HEK293 (cell line): Measurements from ENCODE around the gene RHOT2.

Source experiments
- CTCF ChIA-PET: fragments of 350-600 bp; formaldehyde crosslinking; extraction: SDS; loops from one replicate; lab custom pipeline; 2021; ENCODE audit warnings: antibody characterized with exemption; lab: Yijun Ruan, JAX
- POLR2A ChIA-PET: fragments of 300-600 bp; formaldehyde crosslinking; extraction: SDS; loops from one replicate; lab custom pipeline; 2020; ENCODE audit warnings: antibody characterized with exemption, inconsistent platforms; lab: Yijun Ruan, JAX
- H3K27ac ChIP-seq: fragments of 200-500 bp; sonication (Bioruptor generic); 2 replicates; pipeline ENCODE4 v1.5.1; 2014; ENCODE audit warnings: low read depth, low read length, control low read depth, inconsistent platforms; ENCODE audit errors: extremely low read depth
- H3K36me3 ChIP-seq, 2 experiments: fragments of 200-500 bp in 1 of 2; sonication (Bioruptor generic) in 1 of 2; 1 replicate in 1 of 2; 2 replicates in 1 of 2; pipeline ENCODE4 v1.5.1; 2014 to 2017; ENCODE audit warnings: inconsistent platforms in 2 of 2, low read length in 2 of 2; ENCODE audit not compliant: control insufficient read depth in 2 of 2, insufficient read depth in 1 of 2
- H3K4me1 ChIP-seq: fragments of 200-500 bp; sonication (Bioruptor generic); 2 replicates; pipeline ENCODE4 v1.5.1; 2014; ENCODE audit warnings: mild to moderate bottlenecking, low read length, inconsistent platforms; ENCODE audit not compliant: control insufficient read depth, insufficient read depth
- H3K4me3 ChIP-seq: 2 replicates; pipeline ENCODE4 v1.5.1; 2011; ENCODE audit warnings: low read depth, mild to moderate bottlenecking, control low read depth, low read length, moderate library complexity
- H3K9me3 ChIP-seq: fragments of 200-500 bp; sonication (Bioruptor generic); 2 replicates; pipeline ENCODE4 v1.5.1; 2014; ENCODE audit warnings: low read depth, low read length, inconsistent platforms; ENCODE audit not compliant: control insufficient read depth, insufficient read depth
- BCL11A ChIP-seq: fragments of 450-650 bp; formaldehyde crosslinking; IDR thresholded peaks from 2 replicates; pipeline ENCODE4 v1.5.1; 2016; ENCODE audit warnings: low read depth, missing biosample characterization, missing genetic modification characterization
- BCL11B ChIP-seq: fragments of 450-650 bp; formaldehyde crosslinking; IDR thresholded peaks from 2 replicates; pipeline ENCODE4 v1.5.1; 2016; ENCODE audit warnings: low read depth, missing biosample characterization, missing genetic modification characterization
- FEZF1 ChIP-seq: fragments of 450-650 bp; formaldehyde crosslinking; IDR thresholded peaks from 2 replicates; pipeline ENCODE4 v1.5.1; 2016; ENCODE audit warnings: missing biosample characterization, missing genetic modification characterization
- GLI2 ChIP-seq: fragments of 450-650 bp; formaldehyde crosslinking; IDR thresholded peaks from 2 replicates; pipeline ENCODE4; 2017; ENCODE audit warnings: missing biosample characterization, missing genetic modification characterization, low read depth, borderline replicate concordance
- KLF9 ChIP-seq: fragments of 450-650 bp; formaldehyde crosslinking; IDR thresholded peaks from 2 replicates; pipeline ENCODE4 v1.5.1; 2016; ENCODE audit warnings: missing biosample characterization, missing genetic modification characterization, low read depth
- OSR2 ChIP-seq: fragments of 450-650 bp; formaldehyde crosslinking; IDR thresholded peaks from 2 replicates; pipeline ENCODE4 v1.5.1; 2016; ENCODE audit warnings: missing biosample characterization, missing genetic modification characterization
- PRDM1 ChIP-seq: fragments of 450-650 bp; formaldehyde crosslinking; IDR thresholded peaks from 2 replicates; pipeline ENCODE4; 2016; ENCODE audit warnings: missing biosample characterization, missing genetic modification characterization
- ZFHX2 ChIP-seq: fragments of 450-650 bp; formaldehyde crosslinking; conservative IDR thresholded peaks from 2 replicates; pipeline ENCODE4 v1.5.1; 2016; ENCODE audit warnings: missing biosample characterization, missing genetic modification characterization
- ZNF169 ChIP-seq: fragments of 450-650 bp; formaldehyde crosslinking; IDR thresholded peaks from 2 replicates; pipeline ENCODE4 v1.5.1; 2016; ENCODE audit warnings: missing biosample characterization, missing genetic modification characterization
- ZNF184 ChIP-seq: fragments of 450-650 bp; IDR thresholded peaks from 2 replicates; pipeline ENCODE4 v1.5.1; 2018; ENCODE audit warnings: missing biosample characterization, mild to moderate bottlenecking, missing genetic modification characterization
- ZNF354C ChIP-seq: fragments of 450-650 bp; formaldehyde crosslinking; IDR thresholded peaks from 2 replicates; pipeline ENCODE4 v1.5.1; 2016; ENCODE audit warnings: missing biosample characterization, missing genetic modification characterization, low read depth, borderline replicate concordance
- ZNF404 ChIP-seq: fragments of 450-650 bp; formaldehyde crosslinking; IDR thresholded peaks from 2 replicates; pipeline ENCODE4 v1.5.1; 2017; ENCODE audit warnings: missing biosample characterization, missing genetic modification characterization
- ZNF473 ChIP-seq: fragments of 450-650 bp; formaldehyde crosslinking; IDR thresholded peaks from 2 replicates; pipeline ENCODE4 v1.5.1; 2017; ENCODE audit warnings: missing biosample characterization, missing genetic modification characterization
- ZNF510 ChIP-seq: fragments of 450-650 bp; formaldehyde crosslinking; IDR thresholded peaks from 2 replicates; pipeline ENCODE4 v1.5.1; 2018; ENCODE audit warnings: mild to moderate bottlenecking, missing genetic modification characterization, missing biosample characterization; ENCODE audit not compliant: insufficient replicate concordance
- ZNF521 ChIP-seq: fragments of 450-650 bp; formaldehyde crosslinking; IDR thresholded peaks from 2 replicates; pipeline ENCODE4 v1.5.1; 2017; ENCODE audit warnings: missing biosample characterization, mild to moderate bottlenecking, missing genetic modification characterization
- ZNF660 ChIP-seq: fragments of 450-650 bp; IDR thresholded peaks from 2 replicates; pipeline ENCODE4 v1.5.1; 2018; ENCODE audit warnings: missing biosample characterization, mild to moderate bottlenecking, missing genetic modification characterization
- TF ChIP-seq, protein P1 (sequence below): fragments of 450-650 bp; formaldehyde crosslinking; IDR thresholded peaks from 2 replicates; pipeline ENCODE4 v1.5.1; 2016; ENCODE audit warnings: missing biosample characterization, missing genetic modification characterization
- TF ChIP-seq, protein P2 (sequence below): fragments of 450-650 bp; formaldehyde crosslinking; IDR thresholded peaks from 2 replicates; pipeline ENCODE4 v1.5.1; 2016; ENCODE audit warnings: missing biosample characterization, missing genetic modification characterization
- TF ChIP-seq, protein P3 (sequence below): fragments of 450-650 bp; formaldehyde crosslinking; IDR thresholded peaks from 2 replicates; pipeline ENCODE4 v1.5.1; 2016; ENCODE audit warnings: missing biosample characterization, missing genetic modification characterization
- TF ChIP-seq, protein P4 (sequence below): fragments of 450-650 bp; formaldehyde crosslinking; IDR thresholded peaks from 2 replicates; pipeline ENCODE4 v1.5.1; 2016; ENCODE audit warnings: missing biosample characterization, missing genetic modification characterization
- TF ChIP-seq, protein P5 (sequence below): fragments of 450-650 bp; formaldehyde crosslinking; IDR thresholded peaks from 2 replicates; pipeline ENCODE4 v1.5.1; 2016; ENCODE audit warnings: missing biosample characterization, missing genetic modification characterization

The RHOT2 gene

DNA sequence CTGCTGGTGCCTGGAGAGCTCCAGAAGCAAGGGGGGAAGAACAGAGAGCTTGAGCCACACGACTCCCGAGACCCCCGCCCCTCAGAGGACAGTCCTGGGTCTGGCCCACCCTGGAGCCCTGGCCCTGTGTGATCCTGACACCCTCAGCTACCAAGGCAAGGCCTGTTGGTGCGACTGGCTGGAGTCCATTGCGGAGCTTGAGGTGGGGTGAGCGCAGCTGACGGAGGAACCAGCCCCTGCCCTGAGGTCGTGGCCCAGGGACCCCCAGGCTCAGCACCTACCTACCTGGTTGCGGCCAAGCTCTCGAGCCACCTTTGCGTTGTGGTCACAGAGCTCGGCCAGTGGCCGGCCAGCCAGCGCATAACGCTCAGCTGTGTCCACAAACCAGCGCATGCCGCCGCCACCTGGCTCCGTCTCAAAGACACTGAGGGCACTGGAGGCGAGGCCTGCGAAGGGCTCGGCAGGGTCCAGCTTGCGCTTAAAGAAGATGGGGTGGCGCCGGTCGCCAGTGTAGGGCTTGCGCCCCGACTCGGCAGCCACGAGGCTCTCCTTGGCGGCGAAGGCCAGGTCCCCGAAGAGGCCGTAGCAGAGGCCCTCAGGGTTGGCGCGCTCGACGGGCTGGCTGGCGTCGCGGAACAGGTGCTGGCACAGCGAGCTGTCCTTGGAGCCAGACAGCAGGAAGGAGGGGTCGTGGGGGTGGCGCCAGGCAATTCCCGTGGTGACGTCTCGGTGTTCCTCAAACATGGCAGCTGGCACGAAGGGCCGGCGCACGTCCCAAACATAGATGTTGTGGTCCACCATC is 18.7 kb downstream of the RHOT2 start (continued):
- TF ChIP-seq, protein P1, sequence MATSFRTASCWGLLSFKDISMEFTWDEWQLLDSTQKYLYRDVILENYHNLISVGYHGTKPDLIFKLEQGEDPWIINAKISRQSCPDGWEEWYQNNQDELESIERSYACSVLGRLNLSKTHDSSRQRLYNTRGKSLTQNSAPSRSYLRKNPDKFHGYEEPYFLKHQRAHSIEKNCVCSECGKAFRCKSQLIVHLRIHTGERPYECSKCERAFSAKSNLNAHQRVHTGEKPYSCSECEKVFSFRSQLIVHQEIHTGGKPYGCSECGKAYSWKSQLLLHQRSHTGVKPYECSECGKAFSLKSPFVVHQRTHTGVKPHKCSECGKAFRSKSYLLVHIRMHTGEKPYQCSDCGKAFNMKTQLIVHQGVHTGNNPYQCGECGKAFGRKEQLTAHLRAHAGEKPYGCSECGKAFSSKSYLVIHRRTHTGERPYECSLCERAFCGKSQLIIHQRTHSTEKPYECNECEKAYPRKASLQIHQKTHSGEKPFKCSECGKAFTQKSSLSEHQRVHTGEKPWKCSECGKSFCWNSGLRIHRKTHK (tag by site-specific recombination) = no peak
- TF ChIP-seq ZNF473 (tag by site-specific recombination) = no peak
- TF ChIP-seq, protein P2, sequence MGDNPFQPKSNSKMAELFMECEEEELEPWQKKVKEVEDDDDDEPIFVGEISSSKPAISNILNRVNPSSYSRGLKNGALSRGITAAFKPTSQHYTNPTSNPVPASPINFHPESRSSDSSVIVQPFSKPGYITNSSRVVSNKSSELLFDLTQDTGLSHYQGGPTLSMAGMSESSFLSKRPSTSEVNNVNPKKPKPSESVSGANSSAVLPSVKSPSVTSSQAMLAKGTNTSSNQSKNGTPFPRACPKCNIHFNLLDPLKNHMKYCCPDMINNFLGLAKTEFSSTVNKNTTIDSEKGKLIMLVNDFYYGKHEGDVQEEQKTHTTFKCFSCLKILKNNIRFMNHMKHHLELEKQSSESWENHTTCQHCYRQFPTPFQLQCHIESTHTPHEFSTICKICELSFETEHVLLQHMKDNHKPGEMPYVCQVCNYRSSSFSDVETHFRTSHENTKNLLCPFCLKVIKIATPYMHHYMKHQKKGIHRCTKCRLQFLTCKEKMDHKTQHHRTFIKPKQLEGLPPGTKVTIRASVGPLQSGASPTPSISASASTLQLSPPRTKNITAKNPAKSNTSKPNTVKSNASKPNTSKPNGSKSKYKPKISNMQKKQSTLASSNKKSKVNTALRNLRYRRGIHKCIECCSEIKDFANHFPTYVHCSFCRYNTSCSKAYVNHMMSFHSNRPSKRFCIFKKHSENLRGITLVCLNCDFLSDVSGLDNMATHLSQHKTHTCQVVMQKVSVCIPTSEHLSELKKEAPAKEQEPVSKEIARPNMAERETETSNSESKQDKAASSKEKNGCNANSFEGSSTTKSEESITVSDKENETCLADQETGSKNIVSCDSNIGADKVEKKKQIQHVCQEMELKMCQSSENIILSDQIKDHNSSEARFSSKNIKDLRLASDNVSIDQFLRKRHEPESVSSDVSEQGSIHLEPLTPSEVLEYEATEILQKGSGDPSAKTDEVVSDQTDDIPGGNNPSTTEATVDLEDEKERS (tag by site-specific recombination) = no peak

DNA sequence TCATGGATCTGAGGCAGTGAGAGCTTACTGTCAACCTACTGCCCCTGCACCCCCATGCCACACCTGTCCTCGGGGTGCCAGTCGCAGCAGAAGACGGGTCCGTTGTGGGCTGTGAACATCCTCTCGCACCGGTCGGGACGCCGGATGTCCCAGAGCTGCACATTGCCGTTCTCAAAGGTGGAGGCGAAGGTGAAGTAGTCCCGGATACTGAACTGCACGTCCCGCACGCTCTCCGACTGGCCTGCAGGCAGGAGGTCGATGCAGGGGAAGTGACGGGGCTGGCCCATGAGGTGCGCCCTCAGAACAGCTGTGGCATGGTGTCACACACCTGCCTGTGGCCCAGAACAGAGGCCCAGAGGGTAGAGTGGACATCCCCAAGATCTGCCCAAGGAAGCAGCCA is 19.6 kb downstream of the RHOT2 start:
- CTCF ChIA-PET = interaction anchor here (0.6 kb wide), 1 partner anchor 101 kb away, joined by 3 read pairs; the partner anchor contains the start of genes CHTF18 and RPUSD1

DNA sequence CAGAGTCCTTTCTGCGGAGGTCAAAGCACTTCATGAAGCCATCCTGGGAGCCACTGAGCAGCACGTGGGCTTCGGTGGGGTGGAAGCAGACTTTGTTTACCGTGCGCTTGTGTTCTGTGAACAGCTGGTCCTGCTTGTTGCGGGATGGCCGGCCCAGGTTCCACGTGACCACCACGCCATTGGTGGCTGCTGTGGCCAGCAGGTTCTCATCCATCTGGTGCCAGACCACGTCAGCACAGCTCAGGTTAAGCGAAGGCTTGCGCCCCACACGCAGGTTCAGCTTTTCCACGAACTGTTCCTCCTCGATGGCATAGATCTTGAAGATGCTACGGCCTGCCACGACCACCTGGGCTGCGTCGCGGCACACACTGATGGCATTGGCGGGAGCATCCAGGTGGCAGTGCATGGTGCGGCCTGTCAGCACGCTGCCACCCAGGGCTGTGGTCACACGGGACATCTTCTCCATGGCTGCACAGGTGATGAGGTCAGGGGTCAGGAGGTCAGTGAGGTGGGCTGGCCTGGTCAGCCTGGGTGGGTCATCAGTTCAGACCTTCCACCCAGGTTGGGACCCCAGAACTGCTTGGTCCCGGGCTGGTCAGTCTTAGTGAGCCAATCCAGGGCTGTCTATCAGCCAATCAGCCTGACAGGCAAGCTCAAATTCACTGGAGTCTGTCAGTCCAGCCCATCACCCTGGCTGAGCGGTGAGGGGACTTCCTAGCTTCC is 21.4 kb downstream of the RHOT2 start:
- Histone ChIP-seq H3K27ac (peak overlapping the region; percentile 73), H3K4me3 (peak overlapping the region; percentile 87), H3K4me1 (no peaks in the 10 kb centered on the region), H3K9me3 (no peaks in the 10 kb centered on the region), H3K36me3 (peaks cover 0 to 43% of the 10 kb centered on the region in 2 experiments; a peak in 1 of 3 replicates)
- ChIA-PET CTCF (interaction anchor here (0.7 to 1.6 kb wide), 2 partner anchors 21 to 23 kb away, joined by 4 to 5 read pairs; no protein-coding TSS in a partner anchor), POLR2A (interaction anchor here (0.6 to 2.9 kb wide), 13 partner anchors 8 to 337 kb away, joined by 3 to 20 read pairs (median 5); partner anchors contain the start of genes ANTKMT, AXIN1, CHTF18 and RHBDL1)
- TF ChIP-seq ZNF169 (tag by site-specific recombination) (no peak), BCL11A (tag by site-specific recombination) (peak; percentile 91; the same call in 1 of the 2 replicates), ZNF521 (tag by site-specific recombination) (no peak), BCL11B (tag by site-specific recombination) (peak; percentile 99), ZNF354C (tag by site-specific recombination) (no peak), ZNF660 (tag by site-specific recombination) (peak; percentile 34; the same call in 1 of the 2 replicates), ZNF184 (no peak), ZFHX2 (tag by site-specific recombination) (no peak), FEZF1 (tag by site-specific recombination) (no peak)
- TF ChIP-seq, protein P3, sequence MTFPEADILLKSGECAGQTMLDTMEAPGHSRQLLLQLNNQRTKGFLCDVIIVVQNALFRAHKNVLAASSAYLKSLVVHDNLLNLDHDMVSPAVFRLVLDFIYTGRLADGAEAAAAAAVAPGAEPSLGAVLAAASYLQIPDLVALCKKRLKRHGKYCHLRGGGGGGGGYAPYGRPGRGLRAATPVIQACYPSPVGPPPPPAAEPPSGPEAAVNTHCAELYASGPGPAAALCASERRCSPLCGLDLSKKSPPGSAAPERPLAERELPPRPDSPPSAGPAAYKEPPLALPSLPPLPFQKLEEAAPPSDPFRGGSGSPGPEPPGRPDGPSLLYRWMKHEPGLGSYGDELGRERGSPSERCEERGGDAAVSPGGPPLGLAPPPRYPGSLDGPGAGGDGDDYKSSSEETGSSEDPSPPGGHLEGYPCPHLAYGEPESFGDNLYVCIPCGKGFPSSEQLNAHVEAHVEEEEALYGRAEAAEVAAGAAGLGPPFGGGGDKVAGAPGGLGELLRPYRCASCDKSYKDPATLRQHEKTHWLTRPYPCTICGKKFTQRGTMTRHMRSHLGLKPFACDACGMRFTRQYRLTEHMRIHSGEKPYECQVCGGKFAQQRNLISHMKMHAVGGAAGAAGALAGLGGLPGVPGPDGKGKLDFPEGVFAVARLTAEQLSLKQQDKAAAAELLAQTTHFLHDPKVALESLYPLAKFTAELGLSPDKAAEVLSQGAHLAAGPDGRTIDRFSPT (tag by site-specific recombination) = peak; percentile 76; the same call in 1 of the 2 replicates

More for the DNA sequence above, 19.6 kb downstream of the RHOT2 start:
- Histone ChIP-seq H3K9me3 (no peaks in the 10 kb centered on the region), H3K27ac (no peak overlapping the region), H3K4me3 (no peak overlapping the region), H3K36me3 (peaks cover 0 to 55% of the 10 kb centered on the region in 2 experiments; a peak in 1 of 3 replicates), H3K4me1 (no peaks in the 10 kb centered on the region)
- POLR2A ChIA-PET = interaction anchor here (0.5 to 1.5 kb wide), 4 partner anchors 8 to 123 kb away, joined by 3 to 6 read pairs (median 4); partner anchors contain the start of genes CHTF18 and RPUSD1
- TF ChIP-seq, protein P4, sequence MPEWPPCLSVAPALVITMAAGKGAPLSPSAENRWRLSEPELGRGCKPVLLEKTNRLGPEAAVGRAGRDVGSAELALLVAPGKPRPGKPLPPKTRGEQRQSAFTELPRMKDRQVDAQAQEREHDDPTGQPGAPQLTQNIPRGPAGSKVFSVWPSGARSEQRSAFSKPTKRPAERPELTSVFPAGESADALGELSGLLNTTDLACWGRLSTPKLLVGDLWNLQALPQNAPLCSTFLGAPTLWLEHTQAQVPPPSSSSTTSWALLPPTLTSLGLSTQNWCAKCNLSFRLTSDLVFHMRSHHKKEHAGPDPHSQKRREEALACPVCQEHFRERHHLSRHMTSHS (tag by site-specific recombination) = no peak
- TF ChIP-seq ZNF404 (tag by site-specific recombination) (no peak), OSR2 (no peak), PRDM1 (tag by site-specific recombination) (no peak), GLI2 (tag by site-specific recombination) (no peak), ZNF510 (tag by site-specific recombination) (no peak), KLF9 (tag by site-specific recombination) (no peak), ZNF521 (tag by site-specific recombination) (no peak)
- TF ChIP-seq, protein P5, sequence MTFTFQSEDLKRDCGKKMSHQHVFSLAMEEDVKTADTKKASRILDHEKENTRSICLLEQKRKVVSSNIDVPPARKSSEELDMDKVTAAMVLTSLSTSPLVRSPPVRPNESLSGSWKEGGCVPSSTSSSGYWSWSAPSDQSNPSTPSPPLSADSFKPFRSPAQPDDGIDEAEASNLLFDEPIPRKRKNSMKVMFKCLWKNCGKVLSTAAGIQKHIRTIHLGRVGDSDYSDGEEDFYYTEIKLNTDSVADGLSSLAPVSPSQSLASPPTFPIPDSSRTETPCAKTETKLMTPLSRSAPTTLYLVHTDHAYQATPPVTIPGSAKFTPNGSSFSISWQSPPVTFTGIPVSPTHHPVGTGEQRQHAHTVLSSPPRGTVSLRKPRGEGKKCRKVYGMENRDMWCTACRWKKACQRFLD = no peak
